Neuronal stem cell (in vitro differentiated cells): ENCODE data around the gene HOXA5.

ENCODE experiments used
- DNase-seq: peaks from one replicate; pipeline ENCODE4 v3.0.0-alpha.2; 2013; ENCODE audit warnings: low spot score
- H2AFZ ChIP-seq: one replicate; pipeline ENCODE4 v1.6.1; 2013; ENCODE audit warnings: mild to moderate bottlenecking, low read length, inconsistent platforms
- H2AK5ac ChIP-seq: 2 replicates; pipeline ENCODE4 v1.6.1; 2013; ENCODE audit warnings: low read depth, mild to moderate bottlenecking, inconsistent platforms, low read length, moderate library complexity, mixed read lengths
- H2BK120ac ChIP-seq: 2 replicates; pipeline ENCODE4 v1.6.1; 2013; ENCODE audit warnings: low read depth, mild to moderate bottlenecking, inconsistent platforms, low read length, moderate library complexity, mixed read lengths
- H2BK12ac ChIP-seq: one replicate; pipeline ENCODE4 v1.6.1; 2013; ENCODE audit warnings: low read length, inconsistent platforms
- H2BK15ac ChIP-seq: 2 replicates; pipeline ENCODE4 v1.6.1; 2013; ENCODE audit warnings: mild to moderate bottlenecking, low read length, inconsistent platforms, mixed read lengths
- H2BK5ac ChIP-seq: one replicate; pipeline ENCODE4 v1.6.1; 2013; ENCODE audit warnings: inconsistent platforms, mild to moderate bottlenecking, low read length, moderate library complexity
- H3K14ac ChIP-seq: one replicate; pipeline ENCODE4 v1.6.1; 2013; ENCODE audit warnings: low read length, inconsistent platforms
- H3K18ac ChIP-seq: 2 replicates; pipeline ENCODE4 v1.6.1; 2013; ENCODE audit warnings: low read length, inconsistent platforms
- H3K23ac ChIP-seq: 2 replicates; pipeline ENCODE4 v1.6.1; 2013; ENCODE audit warnings: low read depth, mild to moderate bottlenecking, mixed read lengths, low read length, inconsistent platforms; ENCODE audit not compliant: poor library complexity
- H3K27ac ChIP-seq: replicated peaks from 3 replicates; pipeline ENCODE4 v1.5.1; 2013; ENCODE audit warnings: low read length, inconsistent platforms
- H3K27me3 ChIP-seq, 3 experiments: 2 replicates each; pipeline ENCODE4 v1.6.1; 2013; ENCODE audit warnings: low read length in 3 of 3, mild to moderate bottlenecking in 2 of 3, inconsistent platforms in 1 of 3, low read depth in 1 of 3, mixed read lengths in 1 of 3, moderate library complexity in 1 of 3; ENCODE audit not compliant: control insufficient read depth in 3 of 3, insufficient read depth in 3 of 3
- H3K36me3 ChIP-seq, 2 donors: replicated peaks in 1 of 2; 2 replicates each; pipeline ENCODE4 v1.6.1; 2013; ENCODE audit warnings: low read length in 2 of 2; ENCODE audit not compliant: control insufficient read depth in 2 of 2, insufficient read depth in 2 of 2
- H3K4ac ChIP-seq: 2 replicates; pipeline ENCODE4 v1.6.1; 2013; ENCODE audit warnings: inconsistent platforms, mild to moderate bottlenecking, low read length, moderate library complexity
- H3K4me1 ChIP-seq, 2 donors: 1 replicate in 1 of 2; 2 replicates in 1 of 2; pipeline ENCODE4 v1.6.1; 2013; ENCODE audit warnings: low read length in 2 of 2, low read depth in 1 of 2; ENCODE audit not compliant: control insufficient read depth in 2 of 2, insufficient read depth in 1 of 2
- H3K4me2 ChIP-seq: one replicate; pipeline ENCODE4 v1.6.1; 2013; ENCODE audit warnings: mild to moderate bottlenecking, low read length, inconsistent platforms; ENCODE audit not compliant: insufficient read depth, poor library complexity, severe bottlenecking
- H3K4me3 ChIP-seq, 2 donors: 2 replicates each; pipeline ENCODE4 v1.5.1; 2013; ENCODE audit warnings: low read length in 2 of 2, mild to moderate bottlenecking in 2 of 2, inconsistent platforms in 1 of 2, moderate library complexity in 1 of 2
- H3K79me1 ChIP-seq: one replicate; pipeline ENCODE4 v1.6.1; 2013; ENCODE audit warnings: low read depth, mild to moderate bottlenecking, inconsistent platforms, low read length, moderate library complexity
- H3K9ac ChIP-seq: one replicate; pipeline ENCODE4 v1.6.1; 2013; ENCODE audit warnings: mild to moderate bottlenecking, low read depth, low read length, inconsistent platforms; ENCODE audit not compliant: poor library complexity
- H3K9me3 ChIP-seq, 2 donors: replicated peaks in 1 of 2; 2 replicates each; pipeline versions ENCODE3 to v1.6.1; 2013; ENCODE audit warnings: low read length in 2 of 2, mild to moderate bottlenecking in 2 of 2, inconsistent platforms in 1 of 2, low read depth in 1 of 2, mixed read lengths in 1 of 2, moderate library complexity in 1 of 2; ENCODE audit not compliant: control insufficient read depth in 2 of 2, insufficient read depth in 1 of 2
- H4K8ac ChIP-seq: one replicate; pipeline ENCODE4 v1.6.1; 2013; ENCODE audit warnings: low read depth, mild to moderate bottlenecking, inconsistent platforms, low read length, moderate library complexity
- H4K91ac ChIP-seq: one replicate; pipeline ENCODE4 v1.6.1; 2013; ENCODE audit warnings: low read length, low read depth, mild to moderate bottlenecking, inconsistent platforms; ENCODE audit not compliant: poor library complexity
- WGBS, 2 donors: extraction: QIAGEN DNeasy Blood & Tissue Kit; methylation state at CpG; one replicate each; pipeline ENCODE4 v1.1.7; 2013; ENCODE audit warnings: missing lambda C conversion rate in 2 of 2, mixed read lengths in 1 of 2; ENCODE audit not compliant: insufficient read length in 2 of 2, insufficient replicate concordance in 1 of 2; ENCODE audit errors: extremely low coverage in 2 of 2; 5-methylcytosine and 5-hydroxymethylcytosine counted together

HOXA5 gene

GRCh38 chr7:27168265-27168947, 24.9 kb upstream of the HOXA5 start:
- peaks cover 0 to 29% of the 10 kb centered on the region in 2 donors for H3K9me3 ChIP-seq
- no peak overlapping the region for H2AFZ ChIP-seq
- H3K4me3 ChIP-seq = no peak overlapping the region
- no peak overlapping the region for H2BK5ac ChIP-seq
- no peak overlapping the region for H3K4me2 ChIP-seq
- H3K14ac ChIP-seq = no peak overlapping the region
- no CpG with 5 or more reads among the region's 25 CpGs for WGBS, 2 donors
- H2BK120ac ChIP-seq = no peak overlapping the region
- no peak overlapping the region for H3K9ac ChIP-seq
- H3K27me3 ChIP-seq = peaks cover 87 to 99% (median 94%) of the 10 kb centered on the region in 3 experiments
- H3K79me1 ChIP-seq = no peaks in the 10 kb centered on the region
- DNase-seq = no peak
- H3K23ac ChIP-seq = no peak overlapping the region
- H2BK15ac ChIP-seq = no peak overlapping the region
- no peak overlapping the region for H3K27ac ChIP-seq
- H2AK5ac ChIP-seq = no peak overlapping the region
- H3K36me3 ChIP-seq = no peaks in the 10 kb centered on the region
- H4K8ac ChIP-seq = no peak overlapping the region
- no peak overlapping the region for H3K18ac ChIP-seq
- H4K91ac ChIP-seq = no peak overlapping the region
- no peaks in the 10 kb centered on the region for H3K4me1 ChIP-seq
- H2BK12ac ChIP-seq = no peak overlapping the region
- no peak overlapping the region for H3K4ac ChIP-seq

- Histone ChIP-seq H3K23ac (no peak overlapping the region), H2BK5ac (no peak overlapping the region), H3K9ac (no peak overlapping the region), H2BK15ac (no peak overlapping the region), H4K91ac (no peak overlapping the region), H3K4ac (no peak overlapping the region), H3K27ac (no peak overlapping the region), H3K27me3 (peaks cover 84 to 99% (median 94%) of the 10 kb centered on the region in 3 experiments), H3K79me1 (no peaks in the 10 kb centered on the region), H3K18ac (no peak overlapping the region), H3K9me3 (peaks cover 0 to 31% of the 10 kb centered on the region in 2 donors), H2AFZ (no peak overlapping the region), H2BK120ac (no peak overlapping the region), H2AK5ac (no peak overlapping the region), H3K4me3 (no peak overlapping the region), H3K4me1 (no peaks in the 10 kb centered on the region), H3K4me2 (no peak overlapping the region), H2BK12ac (no peak overlapping the region), H4K8ac (no peak overlapping the region), H3K14ac (no peak overlapping the region), H3K36me3 (no peaks in the 10 kb centered on the region)
- DNase-seq = no peak
- WGBS, 2 donors = no CpG with 5 or more reads among the region's 4 CpGs
Observed at GRCh38 chr7:27167916-27168264, 24.4 kb upstream of the HOXA5 start.

- H2BK15ac ChIP-seq = no peak overlapping the region
- peaks cover 79 to 99% (median 92%) of the 10 kb centered on the region in 3 experiments for H3K27me3 ChIP-seq
- H3K4me2 ChIP-seq = no peak overlapping the region
- no peak for DNase-seq
- H2AFZ ChIP-seq = peak overlapping the region; percentile 17
- H3K18ac ChIP-seq = no peak overlapping the region
- H2BK12ac ChIP-seq = no peak overlapping the region
- H4K8ac ChIP-seq = no peak overlapping the region
- H2AK5ac ChIP-seq = no peak overlapping the region
- H3K14ac ChIP-seq = no peak overlapping the region
- H3K23ac ChIP-seq = no peak overlapping the region
- peak overlapping the region; percentile 61 for H2BK120ac ChIP-seq
- no peaks in the 10 kb centered on the region for H3K4me1 ChIP-seq
- H3K27ac ChIP-seq = no peak overlapping the region
- H3K4ac ChIP-seq = no peak overlapping the region
- H3K36me3 ChIP-seq = no peaks in the 10 kb centered on the region
- H3K9me3 ChIP-seq = peaks cover 0 to 27% of the 10 kb centered on the region in 2 donors
- no peak overlapping the region for H2BK5ac ChIP-seq
- WGBS, 2 donors = no CpG with 5 or more reads among the region's 50 CpGs
- peaks cover 2% of the 10 kb centered on the region for H3K79me1 ChIP-seq
- H3K9ac ChIP-seq = no peak overlapping the region
- no peak overlapping the region for H4K91ac ChIP-seq
- no peak overlapping the region for H3K4me3 ChIP-seq
Observed at GRCh38 chr7:27166531-27167505, 23.3 kb upstream of the HOXA5 start.

- Histone ChIP-seq H3K4me2 (no peak overlapping the region), H2BK12ac (no peak overlapping the region), H3K9me3 (peaks cover 0 to 27% of the 10 kb centered on the region in 2 donors), H3K4me3 (no peak overlapping the region), H3K14ac (no peak overlapping the region), H3K18ac (no peak overlapping the region), H4K91ac (no peak overlapping the region), H3K79me1 (peaks cover 2% of the 10 kb centered on the region), H2BK120ac (peak overlapping the region; percentile 61), H3K4me1 (no peaks in the 10 kb centered on the region), H3K9ac (no peak overlapping the region), H2AK5ac (no peak overlapping the region), H2BK5ac (no peak overlapping the region), H3K27ac (no peak overlapping the region), H3K27me3 (peaks cover 74 to 96% (median 91%) of the 10 kb centered on the region in 3 experiments), H3K4ac (no peak overlapping the region), H2BK15ac (no peak overlapping the region), H3K23ac (no peak overlapping the region), H3K36me3 (no peaks in the 10 kb centered on the region), H4K8ac (no peak overlapping the region), H2AFZ (peak overlapping the region; percentile 17)
- DNase-seq = no peak
- WGBS, 2 donors = no CpG with 5 or more reads among the region's 46 CpGs
Observed at GRCh38 chr7:27165996-27166530, 22.6 kb upstream of the HOXA5 start.
